HG03066 (cell line): ENCODE results near the gene OVAAL.
"Not testable (repeated sequence)": the region's sequence is repeated elsewhere in the genome, so short reads cannot be mapped to it uniquely, and the experiment has no call there.

ENCODE experiments used
- ATAC-seq: cut with Tn5 transposase; IDR thresholded peaks from one replicate; pipeline ENCODE4 v1.9.1; 2021; ENCODE audit warnings: low read depth; ENCODE audit not compliant: unreplicated experiment

OVAAL gene

GRCh38 chr1:180539136-180539535 lies 19.6 kb upstream of the OVAAL start:
- ATAC-seq, result no peak

- no peak for ATAC-seq
Observed at GRCh38 chr1:180540697-180541594, 17.8 kb upstream of the OVAAL start.

- no peak for ATAC-seq
Observed at GRCh38 chr1:180542113-180542837, 16.5 kb upstream of the OVAAL start.

- no peak for ATAC-seq
Observed at GRCh38 chr1:180542838-180543145, 16.0 kb upstream of the OVAAL start.

- no peak for ATAC-seq
Observed at GRCh38 chr1:180544050-180544449, 14.7 kb upstream of the OVAAL start.

- no peak for ATAC-seq
Observed at GRCh38 chr1:180545991-180546390, 12.8 kb upstream of the OVAAL start.

- no peak for ATAC-seq
Observed at GRCh38 chr1:180548686-180549317, 10.0 kb upstream of the OVAAL start.

- not testable (repeated sequence) for ATAC-seq
Observed at GRCh38 chr1:180549770-180550169, 9.0 kb upstream of the OVAAL start.

GRCh38 chr1:180550241-180550640 lies 8.5 kb upstream of the OVAAL start:
- no peak for ATAC-seq

- ATAC-seq, result no peak
Observed at GRCh38 chr1:180551997-180552396, 6.8 kb upstream of the OVAAL start.

GRCh38 chr1:180553046-180553445 lies 5.7 kb upstream of the OVAAL start:
- not testable (repeated sequence) for ATAC-seq

GRCh38 chr1:180555411-180555810 lies 3.4 kb upstream of the OVAAL start:
- no peak for ATAC-seq

GRCh38 chr1:180560200-180560867 lies 1.6 kb downstream of the OVAAL start:
- ATAC-seq, result no peak

- no peak for ATAC-seq
Observed at GRCh38 chr1:180560868-180561600, 2.3 kb downstream of the OVAAL start.

- no peak for ATAC-seq
Observed at GRCh38 chr1:180562640-180563025, 3.9 kb downstream of the OVAAL start.

GRCh38 chr1:180563026-180563827 lies 4.5 kb downstream of the OVAAL start:
- no peak for ATAC-seq

GRCh38 chr1:180565121-180565871 lies 6.5 kb downstream of the OVAAL start:
- no peak for ATAC-seq

- no peak for ATAC-seq
Observed at GRCh38 chr1:180566026-180566425, 7.3 kb downstream of the OVAAL start.

- no peak for ATAC-seq
Observed at GRCh38 chr1:180566495-180566894, 7.7 kb downstream of the OVAAL start.
